HTR-8/SVneo (cell line): Measurements from ENCODE around the gene PRXL2C.
"Not testable (repeated sequence)": the region's sequence is repeated elsewhere in the genome, so short reads cannot be mapped to it uniquely, and the experiment has no call there.

Source experiments
- DNase-seq: peaks from one replicate; pipeline ENCODE4 v3.0.0; 2011; ENCODE audit warnings: low spot score, mixed read lengths; ENCODE audit not compliant: insufficient read length
- FAIRE-seq: peaks from 2 replicates; lab custom pipeline; 2011; peaks lifted over from hg19 to GRCh38; lab: Jason Lieb, UNC

PRXL2C gene

DNA sequence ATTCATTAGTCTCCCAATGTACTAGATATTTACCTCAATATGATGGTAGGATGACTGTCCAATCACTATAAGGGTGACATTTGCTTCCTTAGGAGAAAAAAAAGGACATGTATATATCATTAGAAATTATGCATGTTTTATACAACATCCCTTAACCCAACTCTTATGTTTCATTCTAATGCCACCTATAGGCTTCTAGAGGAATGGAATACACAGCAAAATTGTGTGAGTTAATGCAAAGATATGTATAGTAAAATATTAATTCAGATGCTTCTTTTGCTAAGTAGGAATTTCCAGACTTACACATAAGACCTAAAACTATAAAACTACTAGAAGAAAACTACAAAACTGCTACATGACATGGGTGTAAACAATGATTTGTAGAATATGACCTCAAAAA, 3.5 kb downstream of the PRXL2C start:
- FAIRE-seq = no peak

DNA sequence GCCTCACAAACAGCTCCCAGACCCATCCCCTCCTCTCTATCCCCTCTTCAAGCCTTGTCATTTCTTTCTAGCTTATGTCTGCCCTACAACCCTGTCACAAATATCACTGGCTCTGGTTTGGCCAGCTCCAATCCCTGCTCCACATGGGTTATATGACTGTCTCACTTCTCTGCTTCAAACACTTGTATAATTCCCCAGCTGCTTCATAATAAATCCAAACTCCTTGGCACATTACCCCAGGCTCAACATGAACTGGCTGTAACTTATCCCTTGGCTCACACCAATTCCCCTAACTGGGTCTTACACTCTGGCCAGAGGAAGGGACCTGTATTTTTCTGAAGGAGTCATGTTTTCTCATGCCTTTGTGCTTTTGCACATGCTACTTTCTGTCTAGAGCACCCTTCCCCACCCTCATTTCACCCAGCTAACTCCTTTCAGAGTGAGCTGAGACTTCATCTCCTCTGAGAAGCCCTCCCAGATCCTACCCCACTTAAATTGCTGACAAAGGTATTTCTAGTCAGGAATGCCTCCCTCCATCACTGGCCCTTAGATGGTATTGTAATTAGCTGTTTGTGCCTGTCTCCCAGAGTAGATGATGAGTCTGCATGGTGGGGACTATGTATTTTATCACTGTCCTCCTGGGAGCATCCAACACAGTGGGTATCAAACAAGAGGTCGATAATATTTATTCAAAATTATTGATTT, 5.3 kb downstream of the PRXL2C start:
- DNase-seq = no peak
- FAIRE-seq = no peak

More for the DNA sequence above, 3.5 kb downstream of the PRXL2C start:
- DNase-seq = no peak

DNA sequence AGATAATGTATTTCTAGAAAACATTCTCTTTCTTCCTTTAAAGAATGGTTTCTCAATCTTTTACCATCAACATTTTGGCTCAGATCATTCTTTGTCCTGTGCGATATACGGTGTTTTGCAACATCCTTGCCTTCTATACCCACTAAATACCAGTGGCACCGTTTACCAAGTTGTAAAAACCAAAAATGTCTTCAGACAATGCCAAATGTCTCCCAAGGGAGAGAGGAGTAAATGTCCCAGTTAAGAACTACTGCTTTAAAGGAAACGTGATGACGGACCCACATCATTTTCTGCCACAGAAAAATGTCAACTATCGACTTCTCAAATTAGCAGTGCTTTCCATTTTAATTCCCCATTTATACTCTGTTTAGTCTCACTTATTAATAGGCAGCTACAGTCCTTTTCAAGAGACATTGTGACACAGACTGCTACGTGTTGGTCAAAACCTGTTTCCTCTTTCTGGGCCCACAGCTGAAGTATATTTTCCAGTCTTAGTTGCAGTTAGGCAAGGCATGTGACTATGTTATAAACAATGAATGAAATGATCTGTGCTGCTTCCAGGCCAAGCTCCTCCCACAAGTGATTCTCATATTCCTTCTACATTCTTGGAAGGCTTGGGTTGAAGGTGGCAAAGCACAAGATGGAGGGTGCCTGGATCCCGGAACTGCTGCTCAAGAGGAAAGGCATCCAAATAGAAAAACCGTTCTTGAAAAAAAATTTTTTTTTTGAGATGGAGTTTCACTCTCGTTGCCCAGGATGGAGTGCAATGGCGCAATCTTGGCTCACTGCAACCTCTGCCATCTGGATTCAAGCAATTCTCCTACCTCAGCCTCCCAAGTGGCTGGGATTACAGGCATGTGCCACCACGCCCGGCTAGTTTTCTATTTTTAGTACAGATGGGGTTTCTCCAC, 8.8 kb downstream of the PRXL2C start:
- DNase-seq = no peak
- FAIRE-seq = no peak

DNA sequence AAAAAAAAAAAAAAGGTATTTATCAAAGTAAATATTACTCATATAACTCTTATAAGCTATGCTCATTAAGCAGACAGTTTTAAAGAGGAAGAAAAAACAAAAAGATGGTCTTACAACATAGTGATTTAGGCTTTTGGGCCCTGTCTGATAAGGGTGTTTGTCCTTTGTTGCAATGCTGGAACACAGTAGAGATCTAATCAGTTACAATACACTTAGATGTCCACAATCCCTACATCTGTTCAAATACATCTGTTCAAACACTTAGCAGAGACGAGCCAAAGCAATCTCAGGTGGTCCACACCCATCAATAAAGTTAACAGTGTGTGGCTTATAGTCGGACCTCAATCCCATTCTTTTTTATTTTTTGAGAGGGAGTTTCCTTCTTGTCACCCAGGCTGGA, 11.0 kb downstream of the PRXL2C start:
- DNase-seq (no peak), FAIRE-seq (no peak)

DNA sequence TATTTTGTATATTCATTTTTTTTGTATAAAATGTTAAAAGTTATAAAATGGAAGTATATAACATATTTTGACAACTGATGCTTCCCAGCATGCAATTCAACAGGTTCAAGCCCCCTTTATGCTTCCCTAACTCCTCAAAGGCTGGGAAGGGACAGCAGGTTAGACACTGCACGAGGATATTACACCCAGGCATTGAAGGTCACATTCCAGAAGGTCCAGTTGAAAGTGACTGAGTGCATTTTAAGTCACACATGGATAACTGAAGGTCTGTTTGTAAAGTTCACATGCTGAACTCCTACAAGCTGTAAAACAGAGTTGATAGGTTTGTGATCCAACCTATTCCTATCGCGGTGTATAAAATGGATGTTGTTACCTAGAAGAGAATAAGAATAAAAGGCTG, 13.6 kb downstream of the PRXL2C start:
- FAIRE-seq (no peak), DNase-seq (no peak)

DNA sequence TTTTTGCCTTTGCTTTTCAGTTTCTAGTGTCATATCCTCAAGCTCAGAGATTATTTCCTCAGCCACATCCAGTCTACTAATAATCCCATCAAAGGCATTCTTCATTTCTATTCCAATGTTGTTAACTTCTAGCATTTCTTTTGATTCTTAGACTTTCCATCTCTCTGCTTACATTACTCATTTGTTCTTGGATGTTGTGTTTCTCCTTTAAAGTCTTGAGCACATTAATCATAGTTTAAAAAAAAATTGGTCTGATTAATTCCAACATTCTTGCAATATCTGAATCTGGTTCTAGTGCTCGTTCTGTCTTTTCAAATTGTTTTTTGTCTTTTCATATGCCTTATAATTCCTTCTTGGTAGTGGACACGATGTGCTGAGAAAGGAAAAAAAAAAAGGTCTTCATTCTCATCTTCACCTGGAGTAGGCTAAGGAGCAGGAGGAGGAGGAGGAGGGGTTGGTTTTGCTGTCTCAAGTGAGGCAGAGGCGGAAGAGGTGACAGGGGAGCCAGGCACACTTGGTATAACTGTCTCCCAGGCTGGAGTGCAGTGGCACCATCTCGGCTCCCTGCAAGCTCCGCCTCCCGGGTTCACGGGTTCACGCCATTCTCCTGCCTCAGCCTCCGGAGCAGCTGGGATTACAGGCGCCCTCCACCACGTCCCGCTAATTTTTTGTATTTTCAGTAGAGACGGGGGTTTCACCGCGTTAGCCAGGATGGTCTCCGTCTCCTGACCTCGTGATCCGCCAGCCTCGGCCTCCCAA, 16.3 kb downstream of the PRXL2C start:
- DNase-seq = no peak
- FAIRE-seq = no peak

DNA sequence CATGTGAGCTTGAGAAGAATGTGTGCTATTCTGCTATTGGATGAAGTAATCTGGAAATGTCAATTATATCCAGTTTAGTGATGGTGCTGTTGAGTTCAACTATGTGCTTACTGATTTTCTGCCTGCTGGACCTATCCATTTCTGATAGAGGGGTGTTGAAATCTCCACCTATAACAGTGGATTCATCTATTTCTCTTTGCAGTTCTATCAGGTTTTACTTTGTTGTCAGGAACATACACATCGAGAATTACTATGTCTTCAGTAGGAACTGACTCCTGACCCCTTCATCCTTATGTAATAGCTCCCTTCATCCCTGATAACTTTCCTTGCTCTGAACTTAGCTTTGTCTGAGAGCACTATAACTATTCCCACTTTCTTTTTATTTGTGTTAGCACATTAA, 18.7 kb downstream of the PRXL2C start:
- FAIRE-seq (no peak), DNase-seq (no peak)

DNA sequence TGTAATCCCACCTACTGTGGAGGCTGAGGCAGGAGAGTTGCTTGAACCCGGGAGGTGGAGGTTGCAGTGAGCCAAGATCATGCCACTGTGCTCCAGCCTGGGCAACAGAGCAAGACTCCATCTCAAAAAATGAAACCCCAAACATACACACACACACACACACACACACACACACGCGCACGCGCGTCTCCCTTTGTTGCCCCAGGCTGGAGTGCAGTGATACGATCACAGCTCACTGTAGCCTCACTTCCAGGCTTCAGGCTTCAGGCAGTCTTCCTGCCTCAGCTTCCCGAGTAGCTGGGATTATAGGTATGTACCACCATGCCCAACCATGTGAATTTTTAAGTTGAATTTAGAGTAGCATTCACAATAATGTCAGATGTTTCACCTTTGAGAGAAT, 21.5 kb downstream of the PRXL2C start:
- DNase-seq, FAIRE-seq: not testable (repeated sequence)

DNA sequence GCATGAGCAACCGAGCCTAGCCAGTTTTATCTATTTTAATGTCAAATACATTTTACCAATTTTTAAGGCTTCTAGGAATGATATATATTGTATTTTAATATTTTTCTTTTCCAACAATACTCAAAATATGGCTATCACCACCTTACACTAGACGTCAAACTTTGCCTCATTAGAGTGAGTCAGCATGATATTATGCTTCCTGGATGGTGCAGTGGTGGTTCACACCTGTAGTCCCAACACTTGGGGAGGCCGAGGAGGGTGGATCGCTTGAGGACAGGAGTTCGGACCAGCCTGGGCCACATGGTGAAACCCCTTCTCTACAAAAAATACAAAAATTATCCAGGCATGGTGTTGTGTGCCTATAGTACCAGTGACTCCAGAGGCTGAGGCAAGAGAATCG, 28.2 kb downstream of the PRXL2C start:
- FAIRE-seq = no peak
- no peak for DNase-seq

DNA sequence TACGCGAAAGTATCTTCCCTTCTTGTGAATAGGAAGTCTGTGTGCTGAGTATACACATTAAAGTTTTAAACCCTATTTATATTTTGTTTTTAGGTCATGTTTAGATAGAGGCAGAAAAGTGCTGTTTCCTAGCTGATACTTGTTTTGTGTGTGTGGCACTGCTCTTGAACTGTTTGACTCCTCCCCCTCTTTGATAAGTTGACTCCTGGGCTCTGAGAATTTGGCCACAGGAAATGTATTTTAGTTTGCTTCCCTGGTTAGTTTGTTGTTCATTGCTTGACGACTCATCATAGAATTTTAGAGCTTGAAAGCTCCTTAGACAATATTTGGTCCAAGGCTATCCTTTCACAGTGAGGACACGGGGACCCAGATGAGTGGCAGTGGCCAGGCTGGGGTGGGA, 33.5 kb downstream of the PRXL2C start:
- no peak for FAIRE-seq
- DNase-seq = no peak

DNA sequence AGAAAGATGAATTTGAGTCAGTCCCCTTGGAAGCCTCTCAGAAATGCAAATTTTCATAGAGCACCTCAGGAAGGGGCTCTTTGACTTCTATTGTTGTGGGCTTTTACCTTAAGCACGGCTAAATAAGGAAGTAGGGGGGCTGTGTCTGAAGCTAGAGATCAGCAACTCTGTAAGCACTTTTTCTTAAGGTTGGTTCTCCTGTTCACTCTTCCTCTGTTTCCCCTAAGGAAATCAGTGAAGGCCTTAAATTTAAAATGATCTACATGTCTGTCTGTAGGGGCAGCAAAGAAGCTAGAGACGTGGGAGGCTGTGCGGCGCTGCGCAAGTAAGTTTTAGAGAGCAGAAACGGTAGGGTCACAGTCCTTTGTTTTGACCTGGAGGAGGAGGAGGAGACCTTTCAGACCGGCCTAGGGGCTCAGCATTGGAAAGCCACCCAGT, 34.3 kb downstream of the PRXL2C start:
- DNase-seq = no peak
- no peak for FAIRE-seq

DNA sequence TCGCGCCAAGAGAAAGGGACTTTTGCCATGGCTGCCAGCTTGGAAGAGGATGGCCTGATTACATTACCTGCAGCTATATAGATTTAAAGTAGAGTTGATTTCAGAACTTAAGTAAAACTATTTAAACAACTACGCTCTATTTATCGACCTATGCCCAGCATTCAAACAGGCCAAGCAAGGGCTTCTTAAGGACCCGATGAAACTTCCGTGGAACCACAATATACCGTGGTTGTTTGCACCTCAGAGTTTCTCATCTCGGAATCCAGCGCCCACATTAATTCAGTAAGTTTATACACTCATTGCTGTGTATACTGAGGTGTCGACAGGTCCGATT, 35.0 kb downstream of the PRXL2C start:
- DNase-seq (no peak), FAIRE-seq (no peak)

DNA sequence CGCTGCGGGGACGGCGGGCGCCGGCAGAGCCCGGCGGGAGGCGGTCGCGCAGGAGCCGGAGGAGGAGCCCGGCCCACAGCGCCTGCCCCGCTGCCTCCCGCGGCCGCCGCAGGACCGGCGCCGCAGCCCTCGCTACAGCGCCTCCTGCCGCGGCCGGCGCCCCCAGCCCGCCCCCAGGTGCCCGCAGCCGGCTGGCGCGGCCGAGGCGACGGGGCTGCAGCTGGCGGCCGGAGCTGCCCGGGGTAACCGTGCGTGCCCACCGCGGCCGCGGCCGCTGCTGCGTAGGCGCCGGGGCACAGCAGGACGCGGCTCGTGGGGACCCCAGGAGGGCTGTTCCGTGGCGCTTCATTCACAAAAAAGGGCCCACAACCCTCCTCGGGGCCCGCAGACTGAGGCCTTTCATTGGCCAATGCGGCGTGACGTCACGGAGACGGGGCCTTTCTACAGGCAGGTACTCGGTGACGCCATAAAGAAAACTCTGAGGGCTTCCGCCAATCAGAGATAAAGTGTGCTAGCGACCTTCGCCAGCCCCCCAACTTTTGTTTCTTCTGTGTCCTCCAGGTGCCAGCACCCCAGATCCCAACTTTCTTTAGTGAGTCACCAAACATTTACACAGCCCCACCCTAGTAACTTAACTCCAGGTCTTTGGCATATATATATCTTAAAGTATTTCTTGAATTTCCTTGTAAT, 35.5 kb downstream of the PRXL2C start, which contains the start of gene CDC14B:
CDC14B (minus strand) TSS at position 353 of the 690 bp plus-strand sequence. CDS start 465 bp downstream, outside the sequence.
- DNase-seq (peak; percentile 87), FAIRE-seq (no peak)

DNA sequence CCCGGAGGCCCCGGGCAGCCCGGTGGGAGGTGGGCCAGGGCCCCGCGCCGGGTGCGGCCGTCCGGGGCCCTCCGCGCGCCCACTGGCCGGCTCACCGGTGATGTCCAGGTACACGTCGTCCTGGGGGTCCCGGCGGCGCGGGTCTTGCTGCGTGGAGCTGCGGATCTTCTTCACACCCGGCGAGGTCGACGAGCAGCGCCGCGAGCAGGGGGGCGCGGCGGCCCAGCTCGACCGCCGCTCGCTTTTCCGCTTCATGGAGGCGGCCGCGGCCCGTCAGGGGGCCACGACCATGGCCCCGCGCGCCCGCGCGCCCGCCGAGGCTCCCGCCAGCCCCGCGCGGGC, 36.0 kb downstream of the PRXL2C start:
- no peak for DNase-seq
- no peak for FAIRE-seq

DNA sequence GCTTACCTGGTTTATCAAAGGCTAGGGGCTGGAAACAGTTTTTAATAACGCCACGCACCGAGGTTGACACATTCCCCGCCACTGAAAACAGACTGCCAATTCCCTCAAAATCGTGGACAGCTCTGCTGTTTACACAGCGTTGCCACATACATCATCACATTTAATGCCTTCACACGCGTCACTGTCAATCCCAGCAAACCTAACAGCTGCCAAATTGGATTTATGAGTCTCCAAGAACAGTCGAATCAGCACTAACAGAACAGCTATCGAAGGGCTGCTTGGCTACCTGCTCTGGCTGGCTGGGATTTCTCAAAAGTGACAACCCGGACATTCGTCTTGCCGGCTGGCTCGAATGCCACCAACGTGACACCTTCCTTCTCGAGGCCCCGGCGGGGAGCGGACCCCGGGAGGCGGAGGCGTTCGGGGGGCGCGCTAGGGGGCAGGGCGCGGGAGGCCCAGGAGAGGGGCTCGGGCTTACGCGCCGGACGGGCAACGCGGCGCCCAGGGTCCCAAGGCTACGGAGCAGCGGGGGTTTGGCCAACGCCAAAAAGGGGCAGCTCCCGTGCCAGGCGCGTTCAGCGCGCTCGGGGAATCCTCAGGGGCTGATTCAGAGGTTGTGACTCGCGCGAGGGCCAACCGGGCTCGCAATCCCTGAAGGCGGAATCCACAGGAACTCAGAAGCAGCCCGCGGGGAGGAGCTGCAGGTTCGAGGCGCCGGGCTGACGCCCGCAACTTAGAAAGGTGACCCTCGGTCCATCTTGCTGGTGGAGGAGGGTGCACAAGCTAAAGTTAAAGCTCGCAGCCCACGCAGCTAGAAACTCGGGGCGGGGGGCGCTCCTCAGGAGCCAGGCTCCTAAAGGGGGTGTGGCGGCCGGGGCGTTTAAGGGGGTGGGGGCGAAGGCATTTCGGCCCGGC, 36.7 kb downstream of the PRXL2C start:
- DNase-seq (no peak), FAIRE-seq (no peak)

DNA sequence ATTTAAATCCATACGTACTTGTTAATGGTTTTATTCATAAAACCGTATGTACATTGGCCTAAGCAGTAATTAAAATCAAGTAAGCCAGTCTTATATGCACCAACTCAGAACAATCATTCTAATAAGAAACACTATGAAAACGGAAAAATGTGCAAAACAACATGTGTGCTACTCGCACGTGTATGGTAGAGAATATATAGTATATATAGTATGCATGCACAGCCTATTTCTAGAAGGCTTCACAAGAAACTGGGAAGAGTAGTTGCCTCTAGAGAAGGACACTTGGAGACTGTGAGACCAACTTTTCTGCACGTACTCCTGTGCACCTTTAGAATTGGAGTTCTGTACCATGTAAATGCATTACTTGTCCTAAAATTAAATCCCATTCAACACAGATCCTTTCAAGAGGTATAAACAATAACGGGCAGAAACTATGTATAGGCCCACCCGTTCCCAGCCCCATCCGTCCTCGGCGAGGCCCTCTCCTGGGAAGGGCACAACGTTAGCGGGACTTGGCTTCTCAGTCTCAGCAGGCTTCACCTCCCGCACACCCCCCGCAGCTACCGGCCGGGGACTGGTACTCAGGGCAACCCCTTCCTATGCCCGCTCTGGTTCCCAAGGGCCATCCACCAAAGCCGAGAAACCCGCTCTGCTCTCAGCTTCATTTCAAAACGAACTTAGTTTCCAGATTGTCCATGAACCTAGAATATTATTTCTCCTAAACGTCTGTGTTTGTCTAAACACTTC, 37.5 kb downstream of the PRXL2C start:
- DNase-seq = no peak
- FAIRE-seq = no peak

DNA sequence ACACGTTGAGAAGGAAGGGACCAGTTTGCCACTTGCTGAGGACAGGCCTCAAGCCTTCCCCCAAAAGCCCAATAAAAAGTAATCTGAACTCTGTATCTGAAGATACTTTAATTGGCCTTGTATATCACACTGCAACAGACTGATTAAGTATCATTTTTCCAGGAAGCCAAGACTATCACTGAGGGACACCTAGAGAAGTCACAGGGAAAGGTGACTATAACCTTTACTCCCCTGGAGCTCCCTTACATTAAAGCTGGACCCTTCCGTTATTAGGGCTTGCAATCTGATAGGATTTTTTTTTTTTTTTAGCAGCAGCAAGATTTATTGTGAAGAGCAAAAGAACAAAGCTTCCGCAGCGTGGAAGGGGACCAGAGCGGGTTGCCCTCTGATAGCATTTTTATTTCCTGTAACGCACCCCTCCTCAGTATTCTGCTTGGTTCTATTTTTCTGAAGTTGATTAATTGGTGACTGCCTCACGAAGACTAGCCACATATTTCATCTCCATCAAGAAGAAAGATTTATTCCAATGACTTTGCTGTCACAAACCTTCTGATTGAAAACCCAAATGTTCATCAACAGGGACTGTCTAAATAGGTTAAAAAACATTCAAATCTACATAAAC, 38.2 kb downstream of the PRXL2C start:
- DNase-seq (no peak), FAIRE-seq (no peak)

DNA sequence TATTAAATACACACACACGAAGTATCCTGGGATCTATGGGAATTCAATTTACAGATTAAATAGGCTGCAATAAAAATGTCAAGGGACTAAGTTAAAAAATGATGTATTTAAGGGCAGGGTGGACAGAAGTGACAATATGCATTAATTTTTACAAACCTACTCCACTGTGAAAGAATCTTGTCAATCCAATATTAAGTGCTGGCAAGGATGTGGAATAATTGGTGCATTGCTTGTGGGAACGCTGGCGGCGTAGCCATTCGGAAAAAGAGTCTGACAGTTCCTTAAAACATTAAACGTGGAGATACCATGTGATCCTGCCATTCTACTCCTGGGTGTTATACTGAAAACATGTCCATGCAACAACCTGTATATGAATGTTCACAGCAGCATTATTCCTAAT, 39.7 kb downstream of the PRXL2C start:
- FAIRE-seq (no peak), DNase-seq (no peak)
